ENCODE data around the gene CCKAR. TPM values are rescaled to one million over a fixed set of nuclear protein-coding genes. Genes with fewer than 3 reads are reported as not detected.

The CCKAR gene
- total RNA-seq, 1 experiment from 2014 or later: not detected

- peak; percentile 61 for DNase-seq (ENCODE audit: low read depth)
Measured at GRCh38 chr4:26459054-26459755, 31.1 kb downstream of the CCKAR start.

GRCh38 chr4:26458157-26458561 is 32.1 kb downstream of the CCKAR start:
- DNase-seq (ENCODE audit: low read depth): no peak

- no peak for DNase-seq (ENCODE audit: low read depth)
Measured at GRCh38 chr4:26457412-26457811, 32.9 kb downstream of the CCKAR start.

GRCh38 chr4:26455571-26455970 is 34.7 kb downstream of the CCKAR start:
- DNase-seq (ENCODE audit: low read depth): no peak

- DNase-seq (ENCODE audit: low read depth): no peak
Measured at GRCh38 chr4:26454961-26455360, 35.3 kb downstream of the CCKAR start.

- DNase-seq (ENCODE audit: low read depth): no peak
Measured at GRCh38 chr4:26452565-26453531, 37.4 kb downstream of the CCKAR start.

GRCh38 chr4:26451597-26451996 is 38.7 kb downstream of the CCKAR start:
- DNase-seq (ENCODE audit: low read depth): no peak

- peak; percentile 9 for DNase-seq (ENCODE audit: low read depth)
Measured at GRCh38 chr4:26450418-26450817, 39.9 kb downstream of the CCKAR start.

GRCh38 chr4:26447378-26447777 is 42.9 kb downstream of the CCKAR start:
- no peak for DNase-seq (ENCODE audit: low read depth)

GRCh38 chr4:26441771-26442170 is 48.5 kb downstream of the CCKAR start:
- no peak for DNase-seq (ENCODE audit: low read depth)

GRCh38 chr4:26441102-26441501 is 49.2 kb downstream of the CCKAR start:
- DNase-seq (ENCODE audit: low read depth): peak; percentile 58

GRCh38 chr4:26434030-26434639 is 56.1 kb downstream of the CCKAR start:
- DNase-seq (ENCODE audit: low read depth): no peak

GRCh38 chr4:26433556-26433955 is 56.7 kb downstream of the CCKAR start:
- no peak for DNase-seq (ENCODE audit: low read depth)

GRCh38 chr4:26432419-26432818 is 57.9 kb downstream of the CCKAR start:
- no peak for DNase-seq (ENCODE audit: low read depth)

- no peak for DNase-seq (ENCODE audit: low read depth)
Measured at GRCh38 chr4:26431461-26432180, 58.7 kb downstream of the CCKAR start.

Other genes with a start within 250 kb of the CCKAR start
- 76.4 and 92.3 TPM in 2 replicates for gene RBPJ, start 169.5 kb downstream of the CCKAR start, total RNA-seq (2014; rRNA removed; shearing (Covaris generic))
- 31.0 and 35.2 TPM in 2 replicates for gene TBC1D19, start 93.6 kb upstream of the CCKAR start, total RNA-seq (2014; rRNA removed; shearing (Covaris generic))

Measured in RPMI7951 (cell line).